ENCODE results near the gene BCAT1. TPM values are rescaled to one million over a fixed set of nuclear protein-coding genes. Genes with fewer than 3 reads are reported as not detected.

The BCAT1 gene
- total RNA-seq, 1 experiment from 2014 or later: 5.8 TPM

DNA sequence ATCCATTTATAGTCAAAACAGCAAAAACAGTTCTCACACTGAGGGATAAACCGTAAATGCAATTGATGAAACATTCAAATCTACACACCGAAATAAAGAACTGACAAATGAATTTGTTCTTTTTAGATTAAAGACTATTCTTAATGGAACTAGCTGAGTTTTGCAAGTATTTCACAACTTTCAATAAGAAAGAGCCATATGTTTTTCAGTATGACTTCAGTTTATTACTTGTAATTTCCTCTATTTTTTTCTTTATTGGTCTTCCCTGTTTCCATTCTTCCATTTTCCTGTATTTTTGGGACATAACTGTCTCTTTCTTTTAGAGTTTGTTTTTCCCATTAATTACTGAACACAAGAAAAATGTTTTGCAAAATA lies 4.3 kb downstream of the BCAT1 start:
- ChIA-PET POLR2A (no interaction called here), CTCF (no interaction called here)
- H3K9me3 ChIP-seq (ENCODE audit: control insufficient read depth, insufficient read depth, low read depth, low read length): no peaks in the 10 kb centered on the region
- H3K4me3 ChIP-seq (ENCODE audit: low read depth in 2 of 2, low read length in 2 of 2): no peak overlapping the region
- DNase-seq (ENCODE audit: low read depth, low spot score) (no peak), ATAC-seq (no peak)
- no TSS peak for BruUV-seq (replicated peaks)
- no peak for TF ChIP-seq TCF7L2 (IDR thresholded peaks at IDR 0.05; ENCODE audit: low read depth, low read length)
- TF ChIP-seq, protein P1, sequence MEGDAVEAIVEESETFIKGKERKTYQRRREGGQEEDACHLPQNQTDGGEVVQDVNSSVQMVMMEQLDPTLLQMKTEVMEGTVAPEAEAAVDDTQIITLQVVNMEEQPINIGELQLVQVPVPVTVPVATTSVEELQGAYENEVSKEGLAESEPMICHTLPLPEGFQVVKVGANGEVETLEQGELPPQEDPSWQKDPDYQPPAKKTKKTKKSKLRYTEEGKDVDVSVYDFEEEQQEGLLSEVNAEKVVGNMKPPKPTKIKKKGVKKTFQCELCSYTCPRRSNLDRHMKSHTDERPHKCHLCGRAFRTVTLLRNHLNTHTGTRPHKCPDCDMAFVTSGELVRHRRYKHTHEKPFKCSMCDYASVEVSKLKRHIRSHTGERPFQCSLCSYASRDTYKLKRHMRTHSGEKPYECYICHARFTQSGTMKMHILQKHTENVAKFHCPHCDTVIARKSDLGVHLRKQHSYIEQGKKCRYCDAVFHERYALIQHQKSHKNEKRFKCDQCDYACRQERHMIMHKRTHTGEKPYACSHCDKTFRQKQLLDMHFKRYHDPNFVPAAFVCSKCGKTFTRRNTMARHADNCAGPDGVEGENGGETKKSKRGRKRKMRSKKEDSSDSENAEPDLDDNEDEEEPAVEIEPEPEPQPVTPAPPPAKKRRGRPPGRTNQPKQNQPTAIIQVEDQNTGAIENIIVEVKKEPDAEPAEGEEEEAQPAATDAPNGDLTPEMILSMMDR (IDR thresholded peaks at IDR 0.05): no peak
- TF ChIP-seq, protein P2, sequence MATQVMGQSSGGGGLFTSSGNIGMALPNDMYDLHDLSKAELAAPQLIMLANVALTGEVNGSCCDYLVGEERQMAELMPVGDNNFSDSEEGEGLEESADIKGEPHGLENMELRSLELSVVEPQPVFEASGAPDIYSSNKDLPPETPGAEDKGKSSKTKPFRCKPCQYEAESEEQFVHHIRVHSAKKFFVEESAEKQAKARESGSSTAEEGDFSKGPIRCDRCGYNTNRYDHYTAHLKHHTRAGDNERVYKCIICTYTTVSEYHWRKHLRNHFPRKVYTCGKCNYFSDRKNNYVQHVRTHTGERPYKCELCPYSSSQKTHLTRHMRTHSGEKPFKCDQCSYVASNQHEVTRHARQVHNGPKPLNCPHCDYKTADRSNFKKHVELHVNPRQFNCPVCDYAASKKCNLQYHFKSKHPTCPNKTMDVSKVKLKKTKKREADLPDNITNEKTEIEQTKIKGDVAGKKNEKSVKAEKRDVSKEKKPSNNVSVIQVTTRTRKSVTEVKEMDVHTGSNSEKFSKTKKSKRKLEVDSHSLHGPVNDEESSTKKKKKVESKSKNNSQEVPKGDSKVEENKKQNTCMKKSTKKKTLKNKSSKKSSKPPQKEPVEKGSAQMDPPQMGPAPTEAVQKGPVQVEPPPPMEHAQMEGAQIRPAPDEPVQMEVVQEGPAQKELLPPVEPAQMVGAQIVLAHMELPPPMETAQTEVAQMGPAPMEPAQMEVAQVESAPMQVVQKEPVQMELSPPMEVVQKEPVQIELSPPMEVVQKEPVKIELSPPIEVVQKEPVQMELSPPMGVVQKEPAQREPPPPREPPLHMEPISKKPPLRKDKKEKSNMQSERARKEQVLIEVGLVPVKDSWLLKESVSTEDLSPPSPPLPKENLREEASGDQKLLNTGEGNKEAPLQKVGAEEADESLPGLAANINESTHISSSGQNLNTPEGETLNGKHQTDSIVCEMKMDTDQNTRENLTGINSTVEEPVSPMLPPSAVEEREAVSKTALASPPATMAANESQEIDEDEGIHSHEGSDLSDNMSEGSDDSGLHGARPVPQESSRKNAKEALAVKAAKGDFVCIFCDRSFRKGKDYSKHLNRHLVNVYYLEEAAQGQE (IDR thresholded peaks at IDR 0.05; ENCODE audit: insufficient read depth in 1 of 2, low read depth in 2 of 2, low read length in 1 of 2): no peak
- TF ChIP-seq SIN3A (IDR thresholded peaks at IDR 0.05; ENCODE audit: borderline replicate concordance, insufficient read depth, low read depth, low read length): no peak
- TF ChIP-seq POLR2AphosphoS5 (IDR thresholded peaks at IDR 0.05; ENCODE audit: low read depth, low read length): no peak
- in situ Hi-C loops (cut with HindIII; ENCODE audit: low pct_unique_long_range_greater_than_20kb, low sequenced_read_pairs) (no loop called here), intact Hi-C loops (cut with micrococcal nuclease; ENCODE audit: unreplicated experiment) (no loop called here)
- H3K27me3 ChIP-seq (ENCODE audit: control insufficient read depth, insufficient read depth, low read length): peaks cover 33% of the 10 kb centered on the region
- peaks cover 9% of the 10 kb centered on the region for H3K4me1 ChIP-seq (ENCODE audit: control insufficient read depth, insufficient read depth, low read length)
- no peaks in the 10 kb centered on the region for H3K36me3 ChIP-seq (ENCODE audit: control insufficient read depth, insufficient read depth, low read length)
- H3K27ac ChIP-seq (ENCODE audit: low read length): no peak overlapping the region

DNA sequence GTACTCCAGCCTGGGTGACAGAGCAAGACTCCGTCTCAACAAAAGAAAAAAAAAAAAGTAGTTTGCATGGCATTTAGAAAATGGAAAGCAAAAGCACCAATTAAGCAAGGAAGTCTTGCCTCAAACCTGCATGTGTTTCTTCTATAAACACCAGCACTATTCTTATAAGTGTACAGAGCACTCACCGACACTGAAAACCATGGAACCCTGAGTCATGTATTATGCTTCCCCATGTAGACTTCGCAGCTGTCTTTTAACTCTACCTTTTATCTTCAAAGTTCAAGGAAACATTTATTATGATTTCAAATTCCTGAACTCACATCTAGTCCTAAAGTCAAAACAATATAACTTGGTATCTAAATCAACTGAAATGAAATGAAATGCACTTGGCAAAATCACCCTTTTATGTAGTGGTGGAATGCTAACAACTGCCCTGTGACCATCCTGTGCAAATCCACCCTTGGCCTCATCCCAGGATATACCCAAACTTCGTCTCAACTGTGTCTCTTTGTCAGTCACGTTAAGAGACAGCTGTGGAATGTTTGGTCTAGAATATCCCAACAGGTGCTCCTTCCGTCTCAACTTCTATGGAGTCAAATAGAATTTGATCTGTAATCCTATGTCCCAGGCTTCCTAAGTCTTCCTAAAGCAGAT lies 4.8 kb downstream of the BCAT1 start:
- H3K27ac ChIP-seq (ENCODE audit: low read length): no peak overlapping the region
- no peaks in the 10 kb centered on the region for H3K9me3 ChIP-seq (ENCODE audit: control insufficient read depth, insufficient read depth, low read depth, low read length)
- no peak overlapping the region for H3K4me3 ChIP-seq (ENCODE audit: low read depth in 2 of 2, low read length in 2 of 2)
- TF ChIP-seq SIN3A (IDR thresholded peaks at IDR 0.05; ENCODE audit: borderline replicate concordance, insufficient read depth, low read depth, low read length) (no peak), TCF7L2 (IDR thresholded peaks at IDR 0.05; ENCODE audit: low read depth, low read length) (no peak), POLR2AphosphoS5 (IDR thresholded peaks at IDR 0.05; ENCODE audit: low read depth, low read length) (no peak)
- TF ChIP-seq, protein P2 (IDR thresholded peaks at IDR 0.05; ENCODE audit: insufficient read depth in 1 of 2, low read depth in 2 of 2, low read length in 1 of 2): no peak
- TF ChIP-seq, protein P1 (IDR thresholded peaks at IDR 0.05): no peak
- DNase-seq (ENCODE audit: low read depth, low spot score) (no peak), ATAC-seq (no peak)
- no TSS peak for BruUV-seq (replicated peaks)
- intact Hi-C loops (cut with micrococcal nuclease; ENCODE audit: unreplicated experiment) (no loop called here), in situ Hi-C loops (cut with HindIII; ENCODE audit: low pct_unique_long_range_greater_than_20kb, low sequenced_read_pairs) (no loop called here)
- peaks cover 9% of the 10 kb centered on the region for H3K4me1 ChIP-seq (ENCODE audit: control insufficient read depth, insufficient read depth, low read length)
- CTCF ChIA-PET: no interaction called here
- peaks cover 28% of the 10 kb centered on the region for H3K27me3 ChIP-seq (ENCODE audit: control insufficient read depth, insufficient read depth, low read length)
- no peaks in the 10 kb centered on the region for H3K36me3 ChIP-seq (ENCODE audit: control insufficient read depth, insufficient read depth, low read length)
- POLR2A ChIA-PET: no interaction called here
